ENCODE measurements around the gene CLDND2.

DNA sequence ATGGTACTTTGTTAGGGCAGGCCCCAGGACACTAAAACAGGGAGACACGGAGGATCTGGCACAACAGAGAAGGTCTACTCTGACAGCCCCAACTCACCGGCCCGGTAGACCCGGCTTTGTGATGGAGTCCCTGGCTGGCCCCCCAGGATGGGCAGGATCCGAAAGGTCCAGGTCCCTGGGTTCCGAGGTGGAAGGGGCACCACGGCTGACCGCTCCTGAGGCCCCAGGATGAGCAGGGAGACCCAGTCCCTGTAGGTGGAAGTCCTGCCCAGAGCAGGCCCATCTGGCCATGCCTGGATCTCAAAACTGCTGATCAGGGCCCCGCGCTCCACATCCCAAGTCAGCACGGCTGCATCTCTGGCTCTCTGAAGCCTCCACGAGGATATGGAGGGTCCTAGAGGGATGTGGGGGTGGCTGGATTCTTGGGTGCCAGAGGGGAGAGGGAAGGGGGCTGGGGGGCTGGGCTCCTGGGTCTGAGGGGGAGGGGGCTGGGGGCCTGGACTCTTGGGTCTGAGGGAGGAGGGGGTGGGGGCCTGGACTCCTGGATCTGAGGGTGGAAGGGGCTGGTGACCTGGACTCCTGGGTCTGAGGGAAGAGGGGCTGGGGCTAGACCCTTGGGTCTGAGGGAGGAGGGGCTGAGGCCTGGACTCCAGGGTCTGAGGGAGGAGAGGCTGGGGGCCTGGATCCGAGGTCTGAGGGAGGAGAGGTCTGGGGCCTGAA is 31.5 kb downstream of the CLDND2 start:
- TF ChIP-seq CTCF (IDR thresholded peaks at IDR 0.05; ENCODE audit: poor library complexity) (no peak), EZH2phosphoT487 (IDR thresholded peaks at IDR 0.05; ENCODE audit: low read depth, severe bottlenecking, unreplicated experiment) (no peak)

Measured in hepatocyte (in vitro differentiated cells).